Endometrial microvascular endothelial cells (primary cell): ENCODE measurements around the gene PLP2. TPM values are rescaled to one million over a fixed set of nuclear protein-coding genes. Genes with fewer than 3 reads are reported as not detected.

Experiments
- in situ Hi-C: cut with HindIII; loops from 2 replicates; pipeline ENCODE4 v1.10.0; 2017; ENCODE audit warnings: low sequenced_read_pairs, low pct_unique_long_range_greater_than_20kb; ENCODE audit errors: inconsistent ontology term
- total RNA-seq: library from RNA; depleted of rRNA; stranded (reverse); fragments of >200 nt; gene quantifications from one replicate; pipeline ENCODE4 v1.2.3, GENCODE V29; 2015; ENCODE audit errors: inconsistent ontology term

PLP2 gene
- total RNA-seq, 1 donor from 2014 or later, result 135 TPM

- in situ Hi-C loops, result no loop called here
Observed at GRCh38 chrX:49203536-49203935, 31.8 kb downstream of the PLP2 start.

- in situ Hi-C loops, result no loop called here
Observed at GRCh38 chrX:49204017-49204416, 32.3 kb downstream of the PLP2 start.

- in situ Hi-C loops, result no loop called here
Observed at GRCh38 chrX:49204709-49205108, 33.0 kb downstream of the PLP2 start.

- in situ Hi-C loops, result no loop called here
Observed at GRCh38 chrX:49205443-49205842, 33.7 kb downstream of the PLP2 start.

- in situ Hi-C loops, result no loop called here
Observed at GRCh38 chrX:49206543-49206942, 34.8 kb downstream of the PLP2 start.

GRCh38 chrX:49208399-49208798 lies 36.7 kb downstream of the PLP2 start:
- in situ Hi-C loops, result no loop called here

GRCh38 chrX:49209434-49210251 lies 37.9 kb downstream of the PLP2 start:
- in situ Hi-C loops, result no loop called here

GRCh38 chrX:49210406-49210805 lies 38.7 kb downstream of the PLP2 start:
- in situ Hi-C loops, result no loop called here

- in situ Hi-C loops, result no loop called here
Observed at GRCh38 chrX:49211074-49211473, 39.4 kb downstream of the PLP2 start.

GRCh38 chrX:49212209-49212608 lies 40.5 kb downstream of the PLP2 start:
- in situ Hi-C loops, result no loop called here

- in situ Hi-C loops, result no loop called here
Observed at GRCh38 chrX:49212861-49213260, 41.2 kb downstream of the PLP2 start.

GRCh38 chrX:49214416-49214815 lies 42.7 kb downstream of the PLP2 start:
- in situ Hi-C loops, result no loop called here

- in situ Hi-C loops, result no loop called here
Observed at GRCh38 chrX:49214996-49215526, 43.4 kb downstream of the PLP2 start.

GRCh38 chrX:49220100-49220499 lies 48.4 kb downstream of the PLP2 start:
- in situ Hi-C loops, result no loop called here

GRCh38 chrX:49221868-49222267 lies 50.2 kb downstream of the PLP2 start:
- in situ Hi-C loops, result no loop called here

Other genes starting within 250 kb of the PLP2 start
- 27.3 TPM for gene OTUD5, start 214.3 kb upstream of the PLP2 start, total RNA-seq
- gene KCND1, start 200.1 kb upstream of the PLP2 start, total RNA-seq, result 1.4 TPM
- gene GRIPAP1, start 169.6 kb upstream of the PLP2 start, total RNA-seq, result 21.2 TPM
- gene TFE3, start 128.5 kb upstream of the PLP2 start, total RNA-seq, result 82.3 TPM
- 1.0 TPM for gene CCDC120, start 112.9 kb upstream of the PLP2 start, total RNA-seq
- 11.2 TPM for gene PRAF2, start 97.9 kb upstream of the PLP2 start, total RNA-seq
- 33.7 TPM for gene WDR45, start 92.0 kb upstream of the PLP2 start, total RNA-seq
- gene GPKOW, start 48.2 kb upstream of the PLP2 start, total RNA-seq, result 29.1 TPM
- gene MAGIX, start 9.1 kb upstream of the PLP2 start, total RNA-seq, result 3.7 TPM
- 23.4 TPM for gene PRICKLE3, start 14.5 kb downstream of the PLP2 start, total RNA-seq
- gene SYP, start 28.3 kb downstream of the PLP2 start, total RNA-seq, result 0.09 TPM
- gene CACNA1F, start 61.4 kb downstream of the PLP2 start, total RNA-seq, result not detected
- 25.9 TPM for gene CCDC22, start 63.6 kb downstream of the PLP2 start, total RNA-seq
- gene FOXP3, start 92.8 kb downstream of the PLP2 start, total RNA-seq, result 0.28 TPM
- gene PPP1R3F, start 97.9 kb downstream of the PLP2 start, total RNA-seq, result 0.84 TPM
- not detected for gene GAGE10, start 131.7 kb downstream of the PLP2 start, total RNA-seq
- gene GAGE12J, start 150.1 kb downstream of the PLP2 start, total RNA-seq, result not detected
- gene GAGE13, start 159.7 kb downstream of the PLP2 start, total RNA-seq, result not detected